Sigmoid colon (tissue), 4 donors: Measurements from ENCODE around the gene SETBP1.

ENCODE experiments used
- EP300 ChIP-seq, 4 donors: sonication (generic); formaldehyde crosslinking; IDR thresholded peaks; one replicate each; pipeline ENCODE4 v1.6.1; 2017; ENCODE audit warnings: antibody characterized with exemption in 4 of 4
- POLR2A ChIP-seq, 2 donors: fragments of 450-650 bp; IDR thresholded peaks; one replicate each; pipeline ENCODE4 v1.6.1; 2016; ENCODE audit warnings: antibody characterized with exemption in 2 of 2, mild to moderate bottlenecking in 2 of 2, moderate library complexity in 2 of 2
- POLR2AphosphoS5 ChIP-seq, 4 donors: sonication (generic); formaldehyde crosslinking; IDR thresholded peaks; one replicate each; pipeline ENCODE4 v1.6.1; 2017; ENCODE audit warnings: antibody characterized with exemption in 4 of 4
- TF ChIP-seq, protein P1 (sequence below), 4 experiments: fragments of 450-650 bp in 3 of 4; fragments of 200-600 bp in 1 of 4; IDR thresholded peaks; one replicate each; pipeline ENCODE4 v1.5.1; 2016 to 2019; ENCODE audit warnings: antibody characterized with exemption in 4 of 4, mild to moderate bottlenecking in 3 of 4, moderate library complexity in 2 of 4

- TF ChIP-seq, protein P1, sequence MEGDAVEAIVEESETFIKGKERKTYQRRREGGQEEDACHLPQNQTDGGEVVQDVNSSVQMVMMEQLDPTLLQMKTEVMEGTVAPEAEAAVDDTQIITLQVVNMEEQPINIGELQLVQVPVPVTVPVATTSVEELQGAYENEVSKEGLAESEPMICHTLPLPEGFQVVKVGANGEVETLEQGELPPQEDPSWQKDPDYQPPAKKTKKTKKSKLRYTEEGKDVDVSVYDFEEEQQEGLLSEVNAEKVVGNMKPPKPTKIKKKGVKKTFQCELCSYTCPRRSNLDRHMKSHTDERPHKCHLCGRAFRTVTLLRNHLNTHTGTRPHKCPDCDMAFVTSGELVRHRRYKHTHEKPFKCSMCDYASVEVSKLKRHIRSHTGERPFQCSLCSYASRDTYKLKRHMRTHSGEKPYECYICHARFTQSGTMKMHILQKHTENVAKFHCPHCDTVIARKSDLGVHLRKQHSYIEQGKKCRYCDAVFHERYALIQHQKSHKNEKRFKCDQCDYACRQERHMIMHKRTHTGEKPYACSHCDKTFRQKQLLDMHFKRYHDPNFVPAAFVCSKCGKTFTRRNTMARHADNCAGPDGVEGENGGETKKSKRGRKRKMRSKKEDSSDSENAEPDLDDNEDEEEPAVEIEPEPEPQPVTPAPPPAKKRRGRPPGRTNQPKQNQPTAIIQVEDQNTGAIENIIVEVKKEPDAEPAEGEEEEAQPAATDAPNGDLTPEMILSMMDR (IDR thresholded peaks at IDR 0.05), result no peak
- TF ChIP-seq EP300 (IDR thresholded peaks at IDR 0.05) (no peak), POLR2A (IDR thresholded peaks at IDR 0.05) (no peak), POLR2AphosphoS5 (IDR thresholded peaks at IDR 0.05) (no peak)
These were observed 19.0 kb downstream of the SETBP1 start for GRCh38 chr18:44699572-44700261.
